GM12874 (cell line): Measurements from ENCODE around the gene SEC31A.

ENCODE experiments used
- TF ChIP-seq, protein P1 (sequence below): IDR thresholded peaks from 2 replicates; pipeline ENCODE4 v1.5.1; 2011; ENCODE audit warnings: low read depth, mild to moderate bottlenecking, control low read depth, low read length, moderate library complexity; ENCODE audit not compliant: insufficient read depth

SEC31A gene

DNA sequence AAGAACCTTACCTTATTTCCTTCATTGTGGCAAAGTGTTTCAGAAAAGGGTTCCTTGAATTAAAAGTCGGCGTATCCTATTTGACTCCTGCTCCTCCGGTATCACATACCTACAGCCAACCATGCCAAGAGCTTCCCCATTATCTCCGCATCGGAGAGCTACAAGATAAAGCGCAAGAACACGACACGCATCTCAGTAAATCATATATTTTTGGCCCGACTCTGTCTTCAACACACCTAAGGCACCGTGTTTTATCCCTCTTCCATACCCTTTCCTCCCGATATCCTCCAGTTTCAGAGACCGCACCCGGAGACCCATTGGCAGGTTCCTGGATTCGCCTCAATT, 9.1 kb upstream of the SEC31A start:
- TF ChIP-seq, protein P1, sequence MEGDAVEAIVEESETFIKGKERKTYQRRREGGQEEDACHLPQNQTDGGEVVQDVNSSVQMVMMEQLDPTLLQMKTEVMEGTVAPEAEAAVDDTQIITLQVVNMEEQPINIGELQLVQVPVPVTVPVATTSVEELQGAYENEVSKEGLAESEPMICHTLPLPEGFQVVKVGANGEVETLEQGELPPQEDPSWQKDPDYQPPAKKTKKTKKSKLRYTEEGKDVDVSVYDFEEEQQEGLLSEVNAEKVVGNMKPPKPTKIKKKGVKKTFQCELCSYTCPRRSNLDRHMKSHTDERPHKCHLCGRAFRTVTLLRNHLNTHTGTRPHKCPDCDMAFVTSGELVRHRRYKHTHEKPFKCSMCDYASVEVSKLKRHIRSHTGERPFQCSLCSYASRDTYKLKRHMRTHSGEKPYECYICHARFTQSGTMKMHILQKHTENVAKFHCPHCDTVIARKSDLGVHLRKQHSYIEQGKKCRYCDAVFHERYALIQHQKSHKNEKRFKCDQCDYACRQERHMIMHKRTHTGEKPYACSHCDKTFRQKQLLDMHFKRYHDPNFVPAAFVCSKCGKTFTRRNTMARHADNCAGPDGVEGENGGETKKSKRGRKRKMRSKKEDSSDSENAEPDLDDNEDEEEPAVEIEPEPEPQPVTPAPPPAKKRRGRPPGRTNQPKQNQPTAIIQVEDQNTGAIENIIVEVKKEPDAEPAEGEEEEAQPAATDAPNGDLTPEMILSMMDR, result no peak

DNA sequence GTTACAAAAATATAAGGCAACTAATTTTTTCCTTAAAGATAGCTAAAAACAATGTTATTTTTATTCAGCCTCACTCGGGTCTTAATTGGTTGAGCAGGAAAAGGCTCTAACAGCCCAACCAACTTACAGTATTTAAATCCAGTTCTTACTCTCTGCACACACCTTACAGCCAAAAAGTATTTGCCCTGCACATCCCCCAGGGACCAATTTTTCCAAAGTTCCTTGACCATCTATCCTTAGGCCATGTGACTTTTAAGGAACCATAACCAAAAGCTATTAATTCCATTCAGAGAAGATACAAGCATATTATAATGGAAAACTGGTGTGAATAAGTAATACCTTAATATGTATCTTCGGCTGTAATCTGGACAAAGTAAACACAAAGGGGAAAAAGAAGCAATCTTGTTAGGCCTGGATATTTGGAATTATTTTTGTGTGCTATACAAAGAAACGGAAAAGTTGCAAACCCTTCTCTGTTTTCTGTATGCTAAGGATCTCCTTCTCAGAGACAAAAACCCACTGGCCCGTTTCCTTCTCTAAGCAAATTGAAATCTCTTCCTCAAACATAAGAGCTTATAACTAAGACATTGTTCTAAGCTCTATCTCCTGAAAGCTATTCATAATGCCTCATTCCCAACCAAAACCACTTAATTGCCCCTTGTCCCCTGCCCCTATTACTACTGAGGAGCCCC, 8.6 kb upstream of the SEC31A start:
- TF ChIP-seq, protein P1, result no peak

DNA sequence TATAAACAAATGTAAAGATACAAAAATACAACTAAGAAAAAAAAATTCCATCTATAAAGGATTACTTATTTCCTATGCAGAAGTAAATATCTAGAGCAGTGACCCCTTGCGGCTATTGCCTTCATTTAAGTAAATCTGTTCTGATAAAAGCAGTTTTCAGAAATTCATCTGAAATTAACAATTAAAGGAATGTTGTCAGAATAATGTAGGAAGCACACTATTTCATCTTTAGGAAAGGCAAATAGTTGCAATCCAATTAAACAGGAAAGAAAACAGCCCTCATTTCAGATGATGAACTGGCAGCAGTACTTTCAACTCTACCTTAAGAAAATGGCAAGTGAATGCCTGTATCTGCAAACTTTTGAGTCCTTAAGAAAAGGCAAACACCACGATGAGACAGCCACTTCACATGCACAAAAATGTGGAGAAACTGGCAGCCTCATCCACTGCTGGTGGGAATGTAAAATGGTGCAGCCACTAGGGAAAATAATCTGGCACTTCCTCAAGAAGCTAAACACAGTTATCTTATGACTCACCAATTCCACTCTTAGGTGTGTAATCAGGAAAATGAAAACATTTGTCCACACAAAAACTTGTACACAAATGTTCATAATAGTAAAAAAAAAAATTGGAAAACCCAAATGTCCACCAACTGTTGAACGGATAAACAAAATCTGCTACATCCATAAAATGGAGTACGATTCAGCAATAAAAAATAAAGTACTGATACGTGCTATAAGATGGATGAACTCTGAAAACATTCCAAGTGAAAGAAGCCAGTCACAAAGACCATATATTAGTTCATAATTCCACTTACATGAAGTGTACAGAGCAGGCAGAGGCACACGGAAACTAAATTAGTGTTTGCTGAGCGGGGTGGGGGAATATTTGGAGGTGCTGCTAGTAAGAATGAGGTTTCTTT, 7.6 kb upstream of the SEC31A start:
- TF ChIP-seq, protein P1, result no peak

DNA sequence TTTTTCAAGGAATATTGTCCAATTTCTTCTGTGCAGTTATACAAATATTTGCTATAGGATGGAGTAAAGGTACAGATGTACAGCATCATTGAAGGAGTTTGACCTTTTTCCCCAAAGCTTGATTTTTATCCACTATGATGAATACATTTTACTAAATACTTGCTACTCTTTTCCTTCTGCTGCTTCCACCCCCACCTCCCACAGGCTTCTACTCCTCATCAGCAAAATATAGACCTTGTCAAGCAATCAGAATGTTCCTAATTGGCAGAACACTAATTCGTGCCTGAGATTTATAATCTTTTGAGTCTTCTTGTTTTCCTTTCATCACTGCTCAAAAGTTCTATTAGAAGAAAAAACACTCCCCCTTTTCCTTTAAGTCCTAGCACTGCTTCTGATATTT, 5.8 kb upstream of the SEC31A start:
- TF ChIP-seq, protein P1, result no peak

DNA sequence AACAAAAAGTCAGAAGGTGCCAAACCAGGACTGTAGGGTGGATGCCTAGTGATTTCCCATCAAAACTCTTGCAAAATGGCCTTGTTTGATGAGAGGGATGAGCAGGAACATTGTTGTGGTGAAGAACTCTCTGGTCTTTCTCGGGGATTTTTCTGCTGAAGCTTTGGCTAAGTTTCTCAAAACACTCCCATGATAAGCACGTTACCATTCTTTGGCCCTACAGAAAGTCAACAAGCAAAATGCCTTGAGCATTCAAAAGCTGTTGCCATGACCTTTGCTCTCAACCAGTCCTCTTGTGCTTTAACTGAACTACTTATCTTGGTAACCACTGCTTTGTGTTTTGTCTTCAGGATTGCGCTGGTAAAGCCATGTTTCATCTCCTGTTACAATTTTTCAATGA, 3.0 kb upstream of the SEC31A start:
- TF ChIP-seq, protein P1, result no peak

DNA sequence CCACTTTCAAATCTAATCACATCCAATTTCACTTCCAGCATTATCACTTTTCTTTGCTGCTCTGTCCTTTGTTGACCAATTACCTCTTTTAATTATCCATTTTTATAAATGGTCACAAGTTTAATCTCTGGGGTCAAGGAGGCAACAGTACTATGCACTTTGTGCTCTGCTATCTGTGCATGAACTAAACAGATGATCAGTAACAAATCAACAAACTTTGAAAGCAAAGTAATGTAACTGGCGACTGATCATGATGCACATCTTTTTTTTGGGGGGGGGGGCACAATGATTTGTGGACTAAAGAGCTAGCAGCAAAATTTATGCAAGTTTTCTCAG, 1.5 kb upstream of the SEC31A start:
- TF ChIP-seq, protein P1, result no peak

DNA sequence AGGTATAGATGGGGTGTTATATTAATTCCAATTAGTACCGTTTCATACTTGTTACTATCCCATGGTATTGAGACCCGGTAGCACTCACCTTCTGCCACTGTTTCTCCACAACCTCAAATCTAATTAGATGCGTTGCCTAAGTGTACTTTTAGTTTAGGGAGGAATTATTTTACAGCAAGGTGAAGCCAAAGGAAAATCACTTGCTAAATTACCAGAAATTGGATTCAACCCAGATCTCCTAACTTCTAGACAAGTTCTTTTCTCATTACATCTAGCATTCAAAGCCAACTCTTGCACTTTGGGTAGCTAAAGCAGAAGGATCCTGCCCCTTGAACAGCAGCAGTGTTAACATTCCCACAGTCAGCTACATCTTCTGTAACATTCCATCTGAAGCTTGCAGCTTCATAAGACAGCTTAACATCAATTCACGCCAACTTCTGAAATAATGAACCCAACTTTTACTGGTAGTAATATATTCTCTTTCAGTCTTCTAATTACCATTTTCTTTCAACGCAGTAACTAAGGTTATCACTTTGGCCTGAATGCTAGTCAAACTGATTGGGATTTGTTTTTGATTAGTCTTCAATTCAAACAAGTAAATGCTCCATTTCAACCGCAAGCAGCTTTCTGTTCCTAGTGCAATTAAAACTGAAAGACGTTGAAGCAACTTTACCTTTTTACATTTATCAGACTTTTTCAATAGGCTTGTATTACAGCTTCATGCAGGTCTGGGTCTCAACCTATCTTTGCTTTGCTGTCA, 934 bp upstream of the SEC31A start:
- TF ChIP-seq, protein P1, result no peak
